LNCAP (cell line): ENCODE data around the gene B3GNT2.

Experiments
- CTCF ChIP-seq: fragments of 450-650 bp; IDR thresholded peaks from 2 replicates; pipeline ENCODE4 v1.5.1; 2017; ENCODE audit warnings: mild to moderate bottlenecking

B3GNT2 gene, protein sequence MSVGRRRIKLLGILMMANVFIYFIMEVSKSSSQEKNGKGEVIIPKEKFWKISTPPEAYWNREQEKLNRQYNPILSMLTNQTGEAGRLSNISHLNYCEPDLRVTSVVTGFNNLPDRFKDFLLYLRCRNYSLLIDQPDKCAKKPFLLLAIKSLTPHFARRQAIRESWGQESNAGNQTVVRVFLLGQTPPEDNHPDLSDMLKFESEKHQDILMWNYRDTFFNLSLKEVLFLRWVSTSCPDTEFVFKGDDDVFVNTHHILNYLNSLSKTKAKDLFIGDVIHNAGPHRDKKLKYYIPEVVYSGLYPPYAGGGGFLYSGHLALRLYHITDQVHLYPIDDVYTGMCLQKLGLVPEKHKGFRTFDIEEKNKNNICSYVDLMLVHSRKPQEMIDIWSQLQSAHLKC

GRCh38 chr2:62195421-62196277, at the start of gene B3GNT2:
B3GNT2 (plus strand) TSS chr2:62196115; CDS start chr2:62222221, 26,106 bp downstream.
- no peak for TF ChIP-seq CTCF

GRCh38 chr2:62147610-62148301, 48.2 kb upstream of the B3GNT2 start:
- TF ChIP-seq CTCF = no peak

- no peak for TF ChIP-seq CTCF
Measured at GRCh38 chr2:62149708-62150107, 46.2 kb upstream of the B3GNT2 start.

- TF ChIP-seq CTCF = no peak
Measured at GRCh38 chr2:62150597-62151305, 45.2 kb upstream of the B3GNT2 start.

DNA sequence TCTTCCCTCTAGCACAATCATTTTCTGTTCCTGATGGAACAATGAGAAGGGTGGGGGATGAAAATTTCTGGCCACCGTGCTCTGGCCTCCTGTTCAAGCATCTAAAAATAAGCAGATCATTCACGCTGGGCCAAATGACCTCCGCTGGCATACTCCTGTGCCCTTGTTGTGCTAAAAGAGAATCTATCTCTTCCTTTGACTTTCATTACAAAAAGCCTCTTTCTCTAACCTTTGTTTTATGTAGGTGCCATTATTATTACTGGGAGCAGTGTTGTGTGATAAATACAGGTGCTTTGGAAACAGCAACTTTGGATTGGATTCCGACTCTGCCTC, 44.6 kb upstream of the B3GNT2 start:
- no peak for TF ChIP-seq CTCF

DNA sequence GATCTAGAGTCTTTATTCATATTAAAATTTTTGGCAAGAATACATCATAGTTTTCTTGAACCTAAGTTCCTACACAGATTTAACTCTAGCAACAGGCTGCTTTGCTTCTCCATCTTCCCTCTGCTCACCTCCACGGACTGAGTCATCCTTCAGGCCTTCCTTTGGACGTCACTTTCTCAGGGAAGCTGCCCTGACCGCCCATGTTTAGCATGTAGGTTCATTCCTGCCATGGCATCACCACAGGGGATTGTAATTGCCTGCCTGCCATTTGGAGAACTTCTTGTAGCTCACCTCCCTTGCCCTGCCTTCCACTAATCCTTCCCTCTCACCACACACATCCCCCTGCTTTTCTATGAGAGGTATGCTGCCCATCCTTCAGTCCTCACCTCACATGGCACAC, 43.9 kb upstream of the B3GNT2 start:
- no peak for TF ChIP-seq CTCF
